SU-DHL-6 (cell line): ENCODE measurements around the gene RAPGEF3.

Experiments used
- H2AFZ ChIP-seq: fragments of 200-600 bp; sonication (generic); 2 replicates; pipeline ENCODE4 v1.6.1; 2014; ENCODE audit warnings: low read depth, mild to moderate bottlenecking, moderate library complexity, mixed read lengths, antibody characterized with exemption, low read length; ENCODE audit not compliant: severe bottlenecking
- H3F3A ChIP-seq: fragments of 200-600 bp; shearing (Covaris generic); 2 replicates; pipeline ENCODE4 v1.6.0; 2016; ENCODE audit warnings: antibody characterized with exemption, mild to moderate bottlenecking; ENCODE audit not compliant: insufficient read depth
- H3K27ac ChIP-seq: fragments of 200-600 bp; sonication (generic); 2 replicates; pipeline ENCODE4 v1.5.1; 2016; ENCODE audit warnings: low read depth, mild to moderate bottlenecking, low read length, moderate library complexity, mixed read lengths
- H3K27me3 ChIP-seq: fragments of 200-600 bp; sonication (generic), shearing (Covaris generic); 2 replicates; pipeline ENCODE4 v1.6.0; 2014; ENCODE audit warnings: mild to moderate bottlenecking, low read length
- H3K36me3 ChIP-seq: fragments of 200-600 bp; sonication (generic); 2 replicates; pipeline ENCODE4 v1.6.1; 2014; ENCODE audit warnings: mild to moderate bottlenecking, low read length, mixed read lengths
- H3K4me2 ChIP-seq: fragments of 300-600, 200-600 bp; shearing (Covaris generic), sonication (generic); 2 replicates; pipeline ENCODE4 v1.6.0; 2014; ENCODE audit warnings: low read length, low read depth, mild to moderate bottlenecking; ENCODE audit not compliant: poor library complexity, severe bottlenecking
- H3K4me3 ChIP-seq: fragments of 200-600 bp; sonication (generic); 2 replicates; pipeline ENCODE4 v1.5.1; 2014; ENCODE audit warnings: antibody characterized with exemption, low read length, mild to moderate bottlenecking, mixed read lengths; ENCODE audit not compliant: insufficient read depth, poor library complexity, severe bottlenecking
- H3K79me2 ChIP-seq: fragments of 200-600 bp; sonication (generic); 2 replicates; pipeline ENCODE4 v1.6.1; 2014; ENCODE audit warnings: mild to moderate bottlenecking, low read length, moderate library complexity; ENCODE audit not compliant: insufficient read depth
- H3K9ac ChIP-seq: fragments of 200-600 bp; sonication (generic); 2 replicates; pipeline ENCODE4 v1.7.0; 2014; ENCODE audit warnings: mild to moderate bottlenecking, low read length
- H3K9me2 ChIP-seq: fragments of 200-600 bp; sonication (generic); replicated peaks from 2 replicates; pipeline ENCODE4 v1.6.1; 2014; ENCODE audit warnings: low read length; ENCODE audit not compliant: insufficient read depth
- H3K9me3 ChIP-seq: fragments of 200-600 bp; sonication (generic); 2 replicates; pipeline ENCODE4 v1.6.1; 2014; ENCODE audit warnings: low read length, mixed read lengths; ENCODE audit not compliant: insufficient read depth
- H4K20me1 ChIP-seq: fragments of 200-600 bp; sonication (generic); 2 replicates; pipeline ENCODE4 v1.6.1; 2014; ENCODE audit warnings: low read depth, mild to moderate bottlenecking, antibody characterized with exemption, low read length, moderate library complexity, mixed read lengths
- CTCF ChIP-seq: fragments of 200-600 bp; sonication (generic); IDR thresholded peaks from one replicate; pipeline ENCODE4 v1.5.1; 2017; ENCODE audit warnings: antibody characterized with exemption, mild to moderate bottlenecking, low read length, moderate library complexity; ENCODE audit not compliant: insufficient read depth, poor library complexity, severe bottlenecking
- EZH2phosphoT487 ChIP-seq: fragments of 200-600 bp; sonication (generic), shearing (Covaris generic); conservative IDR thresholded peaks from 2 replicates; pipeline ENCODE4 v1.6.1; 2018; ENCODE audit warnings: mild to moderate bottlenecking, antibody characterized with exemption, low read length, moderate library complexity, mixed read lengths

The RAPGEF3 gene

GRCh38 chr12:47710278-47710677, 48.4 kb downstream of the RAPGEF3 start:
- H2AFZ ChIP-seq: no peak overlapping the region
- no peak overlapping the region for H3K4me3 ChIP-seq
- TF ChIP-seq CTCF (no peak), EZH2phosphoT487 (no peak)
- no peaks in the 10 kb centered on the region for H4K20me1 ChIP-seq
- no peaks in the 10 kb centered on the region for H3K27me3 ChIP-seq
- no peaks in the 10 kb centered on the region for H3K36me3 ChIP-seq
- no peaks in the 10 kb centered on the region for H3K9me2 ChIP-seq
- H3K9ac ChIP-seq: no peak overlapping the region
- H3F3A ChIP-seq: peaks cover 12% of the 10 kb centered on the region; the same call in 1 of the 2 replicates
- H3K79me2 ChIP-seq: peaks cover 6% of the 10 kb centered on the region
- no peak overlapping the region for H3K27ac ChIP-seq
- peak overlapping the region; percentile 25 for H3K4me2 ChIP-seq
- no peaks in the 10 kb centered on the region for H3K9me3 ChIP-seq

DNA sequence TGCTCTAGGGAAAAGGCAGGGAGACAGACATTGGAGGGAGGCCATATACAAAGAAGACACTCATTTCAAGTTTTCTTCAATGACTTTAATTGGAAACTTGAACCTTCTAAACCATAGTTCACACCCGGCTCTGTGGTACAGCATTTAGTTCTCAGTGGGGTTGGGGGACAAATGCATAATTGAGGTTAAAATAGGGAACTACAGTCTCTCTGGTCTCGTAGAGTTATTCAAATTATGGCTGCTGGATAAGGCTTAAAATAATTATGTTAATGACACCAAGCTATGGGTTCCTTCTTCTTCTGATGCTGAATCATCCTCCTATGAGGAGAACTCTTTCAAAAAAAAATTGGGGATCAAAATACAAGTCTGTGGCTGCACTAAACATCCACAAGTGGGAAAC, 49.0 kb downstream of the RAPGEF3 start:
- no peaks in the 10 kb centered on the region for H3K9me3 ChIP-seq
- TF ChIP-seq CTCF (no peak), EZH2phosphoT487 (no peak)
- H3F3A ChIP-seq: peaks cover 12% of the 10 kb centered on the region; the same call in 1 of the 2 replicates
- H3K27ac ChIP-seq: 0 out of 2 replicates have a peak overlapping the region, but pooled peaks have one; percentile 17
- H3K9me2 ChIP-seq: no peaks in the 10 kb centered on the region
- H3K36me3 ChIP-seq: no peaks in the 10 kb centered on the region
- peak overlapping the region; percentile 25 for H3K4me2 ChIP-seq
- no peak overlapping the region for H3K4me3 ChIP-seq
- peaks cover 12% of the 10 kb centered on the region for H3K79me2 ChIP-seq
- no peaks in the 10 kb centered on the region for H3K27me3 ChIP-seq
- no peak overlapping the region for H3K9ac ChIP-seq
- no peak overlapping the region for H2AFZ ChIP-seq
- no peaks in the 10 kb centered on the region for H4K20me1 ChIP-seq

DNA sequence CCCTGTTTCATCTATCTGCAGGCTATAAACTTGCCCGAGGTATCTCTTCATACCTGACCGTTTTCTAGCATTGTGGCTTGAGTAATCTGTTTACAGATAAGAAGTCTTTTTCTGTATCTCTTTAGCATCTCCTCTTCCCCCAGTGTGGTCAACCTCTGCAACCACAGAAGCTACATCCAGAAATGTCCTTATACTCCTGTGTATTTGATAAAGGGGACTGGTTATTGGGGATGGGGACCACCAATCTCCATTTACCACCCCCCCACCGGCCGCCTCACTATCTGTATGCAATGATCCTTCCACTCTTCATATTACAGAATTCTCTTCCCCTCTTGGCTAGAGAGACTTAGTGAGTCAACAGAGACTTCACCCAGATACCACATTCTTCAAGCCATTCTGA, 49.4 kb downstream of the RAPGEF3 start:
- 0 out of 2 replicates have a peak overlapping the region, but pooled peaks have one; percentile 17 for H3K27ac ChIP-seq

More for the DNA sequence above, 49.4 kb downstream of the RAPGEF3 start:
- Histone ChIP-seq H3K4me3 (no peak overlapping the region), H3K9me2 (no peaks in the 10 kb centered on the region), H3K9ac (no peak overlapping the region), H3K4me2 (peak overlapping the region; percentile 25), H4K20me1 (no peaks in the 10 kb centered on the region), H3F3A (peaks cover 12% of the 10 kb centered on the region; the same call in 1 of the 2 replicates), H3K36me3 (no peaks in the 10 kb centered on the region), H2AFZ (no peak overlapping the region), H3K79me2 (peaks cover 16% of the 10 kb centered on the region), H3K27me3 (no peaks in the 10 kb centered on the region), H3K9me3 (no peaks in the 10 kb centered on the region)
- TF ChIP-seq CTCF (no peak), EZH2phosphoT487 (no peak)
